Raji (cell line): ENCODE results near the gene MCEMP1.

Experiments
- POLR2A ChIP-seq: IDR thresholded peaks from 2 replicates; pipeline ENCODE4 v1.6.1; 2011; ENCODE audit warnings: low read depth, low read length, control low read depth; ENCODE audit not compliant: insufficient read depth

Gene MCEMP1

GRCh38 chr19:7694499-7694898, 17.6 kb downstream of the MCEMP1 start:
- no peak for TF ChIP-seq POLR2A

DNA sequence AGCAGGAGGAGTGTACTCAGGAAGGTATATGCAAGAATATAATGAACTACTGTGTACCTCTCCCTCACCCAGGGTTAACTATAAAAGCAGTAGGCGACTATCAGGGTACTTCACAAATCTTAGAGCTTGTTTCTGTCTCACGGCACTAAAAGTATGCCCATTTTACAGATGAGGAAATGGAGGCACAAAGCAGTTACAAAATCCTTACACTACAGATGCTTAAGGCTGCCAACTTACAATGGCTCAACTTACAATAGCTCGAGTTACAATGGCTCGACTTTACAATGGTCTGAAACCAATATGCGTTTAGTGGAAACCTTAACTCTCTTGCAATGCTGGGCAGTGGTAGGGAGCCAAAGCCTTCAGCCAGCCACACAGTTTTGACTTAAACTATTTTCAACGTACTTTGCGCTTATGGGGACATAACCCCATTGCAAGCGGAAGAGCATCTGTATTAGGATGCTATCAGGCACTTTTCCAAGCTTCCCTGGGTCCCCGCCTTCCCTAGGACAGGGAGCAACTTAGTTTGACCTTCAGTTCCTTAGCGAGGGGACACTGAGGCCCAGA, 20.9 kb downstream of the MCEMP1 start:
- no peak for TF ChIP-seq POLR2A

DNA sequence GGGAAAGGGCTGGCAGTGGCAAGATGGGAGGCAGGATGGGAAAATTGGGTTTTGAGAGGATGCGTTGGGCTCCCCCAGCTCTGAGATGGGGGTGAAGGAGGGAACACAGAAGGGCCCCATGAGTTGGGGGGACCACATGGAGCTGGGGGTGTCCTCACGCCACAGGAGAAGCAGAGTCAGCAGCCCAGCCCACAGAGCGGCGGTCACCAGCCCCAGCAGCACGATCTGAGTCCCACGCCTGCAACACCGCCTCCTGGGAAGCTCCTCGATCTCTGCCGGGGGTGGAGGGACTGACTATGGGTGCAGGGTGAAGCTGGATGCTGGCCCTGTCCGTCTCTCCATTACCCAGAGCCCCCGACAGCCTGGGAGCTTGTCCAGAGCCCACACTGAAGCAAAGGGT, 21.7 kb downstream of the MCEMP1 start:
- TF ChIP-seq POLR2A: no peak

DNA sequence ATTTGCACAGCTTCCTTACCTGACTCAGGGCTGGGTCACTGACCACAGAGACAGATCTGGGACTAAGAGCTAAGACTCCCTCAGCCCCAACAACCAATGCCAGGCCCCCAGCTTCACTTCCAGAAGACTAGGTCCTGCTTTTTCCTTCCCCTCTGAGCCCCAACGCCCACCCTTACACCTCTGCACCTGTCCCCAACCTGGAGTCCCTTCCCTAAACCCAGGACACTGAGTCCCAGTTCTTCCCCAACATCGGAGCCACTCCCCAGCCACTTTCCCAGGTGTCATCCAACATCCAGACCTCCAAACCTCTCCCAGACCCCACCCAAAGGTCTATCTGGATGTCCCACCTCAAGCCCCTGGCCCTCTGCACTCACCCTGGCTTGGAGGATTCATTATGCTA, 22.1 kb downstream of the MCEMP1 start:
- no peak for TF ChIP-seq POLR2A

- TF ChIP-seq POLR2A: no peak
These were observed 22.8 kb downstream of the MCEMP1 start for GRCh38 chr19:7699417-7700401.

- no peak for TF ChIP-seq POLR2A
These were observed 24.3 kb downstream of the MCEMP1 start for GRCh38 chr19:7701049-7701653.

- no peak for TF ChIP-seq POLR2A
These were observed 25.0 kb downstream of the MCEMP1 start, which contains the start of gene FCER2 for GRCh38 chr19:7701654-7702457. Gene FCER2 (minus strand): TSS chr19:7702131. CDS start chr19:7699760, 2,371 bp downstream.

GRCh38 chr19:7703332-7703731, 26.4 kb downstream of the MCEMP1 start:
- no peak for TF ChIP-seq POLR2A

DNA sequence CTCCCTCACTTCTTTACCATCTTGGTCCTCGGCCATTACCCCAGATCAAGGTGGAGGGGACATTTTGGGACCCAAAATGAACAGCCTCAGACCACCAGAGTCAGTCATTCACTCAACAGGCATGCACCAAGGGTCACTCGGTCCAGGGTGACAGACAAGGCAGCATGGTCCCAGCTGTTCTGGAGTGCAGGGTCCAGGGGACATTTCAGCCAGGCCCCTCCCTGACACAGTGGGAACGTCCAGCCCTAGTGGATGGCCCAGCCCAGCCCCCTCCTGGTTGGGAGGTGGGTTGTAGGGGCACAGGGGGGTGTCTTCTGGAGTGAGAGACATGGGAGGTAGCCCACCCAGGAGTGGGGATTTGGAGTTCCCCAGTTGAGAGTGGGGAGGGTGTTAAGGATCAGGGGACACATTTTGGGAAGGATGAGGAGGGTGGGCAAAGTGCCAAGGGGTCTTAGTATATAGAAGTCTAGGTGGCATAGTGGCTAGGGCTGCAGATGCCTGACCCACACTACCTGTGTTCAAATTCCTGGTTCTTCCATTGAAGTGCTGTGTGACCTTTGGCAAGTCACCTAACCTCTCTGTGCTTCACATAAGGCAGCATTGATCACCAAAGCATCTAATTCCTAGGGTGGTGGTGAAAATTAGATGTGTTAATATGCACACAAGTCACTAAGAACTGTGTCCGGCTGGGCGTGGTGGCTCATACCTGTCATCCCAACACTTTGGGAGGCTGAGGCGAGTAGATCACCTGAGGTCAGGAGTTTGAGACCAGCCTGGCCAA, 27.6 kb downstream of the MCEMP1 start:
- TF ChIP-seq POLR2A: no peak

GRCh38 chr19:7705387-7706187, 28.7 kb downstream of the MCEMP1 start:
- no peak for TF ChIP-seq POLR2A

DNA sequence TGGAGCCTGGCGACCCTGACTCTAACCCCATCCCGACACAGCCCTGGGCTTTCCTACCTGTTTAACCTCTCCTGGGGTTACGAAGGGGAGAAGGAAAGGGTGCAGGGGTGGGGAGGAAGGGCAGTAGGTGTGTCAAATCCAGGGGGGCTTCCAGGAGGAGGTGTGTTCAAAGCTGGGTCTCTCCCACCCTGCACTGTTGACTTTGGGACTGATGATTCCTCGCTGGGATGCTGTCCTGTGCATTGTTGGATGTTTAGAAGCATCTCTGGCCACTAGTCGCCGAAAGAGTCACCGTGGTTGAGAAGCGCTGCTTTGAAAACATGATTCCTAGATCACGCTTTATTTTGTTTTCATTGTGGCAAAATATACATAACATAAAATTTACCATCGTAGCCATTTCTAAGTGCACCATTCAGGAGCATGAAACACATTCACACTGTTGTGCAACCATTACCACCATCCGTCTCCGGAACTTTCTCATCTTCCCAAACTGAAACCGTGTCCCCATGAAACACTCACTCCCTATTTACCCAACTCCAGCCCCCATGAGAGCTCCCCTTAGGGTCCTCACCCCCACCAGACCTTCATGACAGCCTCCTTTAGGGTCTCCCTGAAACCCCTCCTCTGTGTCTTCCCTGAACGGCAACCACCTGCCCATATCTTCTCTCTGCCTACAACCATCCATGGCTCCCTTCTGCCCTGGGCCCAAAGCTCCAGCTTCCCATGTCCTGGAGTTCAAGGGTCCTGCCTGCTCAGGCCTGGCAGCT, 29.5 kb downstream of the MCEMP1 start:
- TF ChIP-seq POLR2A: no peak

DNA sequence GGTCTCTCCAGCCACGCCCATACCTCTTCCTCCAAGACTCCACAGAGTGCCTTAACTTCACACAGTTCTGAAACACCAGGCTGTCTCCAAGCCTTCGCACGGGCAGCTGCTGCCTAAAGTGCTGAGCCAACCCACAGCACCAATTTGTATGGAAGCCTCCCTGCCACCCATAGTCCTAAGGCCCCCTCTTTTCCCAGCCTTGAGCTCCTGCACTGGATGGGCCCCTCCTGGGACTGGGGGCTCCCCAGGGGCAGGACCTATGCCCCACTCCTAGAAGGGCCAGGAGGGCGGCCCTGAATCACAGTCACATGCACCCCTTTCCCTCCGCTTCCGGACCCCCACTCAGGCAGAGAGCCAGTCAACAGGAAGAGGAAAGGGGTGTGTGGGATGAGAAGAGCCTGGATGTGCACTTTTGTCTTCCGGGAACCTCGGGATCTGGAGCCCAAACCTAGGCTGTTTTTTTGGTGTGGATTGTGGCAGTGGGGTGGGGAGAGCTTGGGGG, 30.1 kb downstream of the MCEMP1 start:
- no peak for TF ChIP-seq POLR2A

GRCh38 chr19:7709932-7710460, 33.1 kb downstream of the MCEMP1 start:
- no peak for TF ChIP-seq POLR2A

- no peak for TF ChIP-seq POLR2A
These were observed 33.7 kb downstream of the MCEMP1 start for GRCh38 chr19:7710616-7711015.
